IPS-NIHi11 (cell line): ENCODE data around the gene HOXD9.

ENCODE experiments used
- DNase-seq: peaks from one replicate; pipeline ENCODE4 v3.0.0; 2012; ENCODE audit warnings: mixed read lengths, low spot score

Gene HOXD9

GRCh38 chr2:176098366-176099158 lies 24.0 kb upstream of the HOXD9 start:
- no peak for DNase-seq

DNA sequence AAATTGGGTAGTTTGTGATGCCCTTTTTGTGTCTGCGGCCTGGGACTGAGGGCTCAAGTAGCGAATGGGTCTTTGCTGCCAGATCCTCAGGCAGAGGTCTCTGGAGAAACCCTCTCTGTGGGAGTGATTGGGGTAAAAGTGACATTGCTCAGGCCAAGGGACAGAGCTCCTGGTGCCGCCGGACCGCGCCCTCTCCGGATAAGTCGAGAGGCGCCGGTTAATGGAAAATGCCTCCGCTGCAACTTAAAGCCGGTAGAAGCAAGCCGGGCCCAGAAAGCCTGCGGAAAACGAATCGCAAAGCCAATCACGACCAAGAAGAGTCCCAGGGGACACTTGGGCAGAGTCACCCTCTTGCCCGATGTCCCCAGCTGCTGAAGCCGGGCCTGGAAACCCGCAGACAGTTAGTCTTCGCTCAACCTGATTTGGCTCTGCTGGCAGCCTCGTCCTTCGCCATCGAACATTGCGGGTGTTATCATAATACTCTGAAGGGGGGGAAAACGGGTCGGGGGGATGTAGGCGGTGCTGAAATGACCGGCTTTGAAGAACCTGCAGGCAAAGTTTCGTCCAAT lies 23.3 kb upstream of the HOXD9 start:
- no peak for DNase-seq

- no peak for DNase-seq
Observed at GRCh38 chr2:176099728-176100546, 22.6 kb upstream of the HOXD9 start, which contains the start of gene HOXD12. Gene HOXD12 (plus strand): TSS chr2:176099795. CDS start chr2:176099802, 7 bp downstream.

- no peak for DNase-seq
Observed at GRCh38 chr2:176100547-176101140, 21.9 kb upstream of the HOXD9 start.

- no peak for DNase-seq
Observed at GRCh38 chr2:176101216-176101830, 21.2 kb upstream of the HOXD9 start.

- DNase-seq = no peak
Observed at GRCh38 chr2:176101842-176102241, 20.7 kb upstream of the HOXD9 start.

DNA sequence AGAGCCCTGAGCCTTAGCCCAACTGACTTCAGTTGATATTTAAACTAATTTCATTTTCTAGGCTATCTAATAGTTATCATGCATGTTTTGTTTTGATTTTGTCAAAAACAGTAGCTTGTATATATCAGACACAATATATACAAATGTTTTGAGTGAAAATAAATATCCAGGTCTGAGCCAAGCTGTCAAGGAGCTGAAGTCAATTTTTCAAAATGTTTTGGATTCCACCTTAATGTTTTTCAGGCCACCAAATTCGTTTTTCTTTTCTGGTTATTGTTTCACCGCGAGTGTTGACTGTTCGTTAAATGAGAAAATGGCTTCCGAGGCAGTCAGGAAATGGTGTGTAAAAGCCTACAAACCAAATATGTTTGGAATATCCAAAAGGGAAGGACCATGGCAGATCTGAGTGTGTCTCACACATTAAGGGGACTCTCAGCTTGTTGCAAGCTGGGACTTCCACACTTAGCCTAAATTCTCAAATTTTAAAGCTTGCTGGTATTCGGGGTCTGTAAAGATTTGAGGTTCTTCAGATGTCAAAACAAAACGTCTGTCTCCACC lies 20.1 kb upstream of the HOXD9 start:
- DNase-seq = no peak

DNA sequence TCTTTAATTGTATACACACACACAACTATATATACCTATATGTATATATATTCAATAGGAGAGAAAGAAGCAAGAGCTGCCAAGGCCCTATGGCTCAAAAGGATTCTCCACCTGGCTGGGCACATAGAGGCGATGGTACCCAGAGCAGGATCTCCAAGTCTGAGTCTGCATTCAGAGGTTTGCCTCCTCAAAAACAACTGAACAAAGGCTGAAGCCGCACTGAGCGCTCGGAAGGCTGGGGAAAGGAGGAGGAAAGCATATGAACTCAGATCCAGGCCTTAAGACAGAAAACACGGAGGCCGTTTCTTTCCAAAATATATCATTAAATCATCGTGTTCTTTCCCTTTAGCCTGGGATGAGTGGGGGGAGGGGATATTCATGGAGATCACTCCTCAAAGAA lies 19.3 kb upstream of the HOXD9 start:
- DNase-seq = no peak

DNA sequence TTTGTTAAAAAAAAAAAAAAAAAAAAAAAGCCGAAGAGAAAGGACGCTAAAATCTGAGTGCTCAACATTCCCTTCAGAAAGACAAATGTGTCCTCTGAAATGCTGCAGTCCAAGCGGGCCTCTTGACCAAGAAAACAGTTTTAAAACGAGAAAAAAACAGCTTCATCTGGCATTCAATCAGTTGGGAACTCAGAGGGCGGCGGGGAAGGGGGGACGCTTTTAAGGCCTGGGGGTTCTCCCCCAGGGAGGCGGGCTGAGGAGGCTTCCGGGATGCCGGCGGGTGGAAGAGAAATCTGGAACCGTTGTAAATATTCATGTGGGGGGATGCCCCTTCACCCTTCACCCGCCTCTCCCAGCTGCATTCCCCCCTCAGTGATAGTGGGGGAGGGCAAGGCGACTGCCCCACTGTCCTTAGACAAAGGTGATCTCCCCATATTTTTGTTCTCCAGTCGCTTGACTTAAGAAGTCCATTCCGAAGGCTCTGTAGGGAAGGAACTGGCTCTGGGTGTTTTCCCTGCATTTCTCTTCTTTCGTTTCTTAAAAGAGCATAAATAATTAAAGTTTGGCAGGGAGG lies 18.7 kb upstream of the HOXD9 start:
- no peak for DNase-seq

DNA sequence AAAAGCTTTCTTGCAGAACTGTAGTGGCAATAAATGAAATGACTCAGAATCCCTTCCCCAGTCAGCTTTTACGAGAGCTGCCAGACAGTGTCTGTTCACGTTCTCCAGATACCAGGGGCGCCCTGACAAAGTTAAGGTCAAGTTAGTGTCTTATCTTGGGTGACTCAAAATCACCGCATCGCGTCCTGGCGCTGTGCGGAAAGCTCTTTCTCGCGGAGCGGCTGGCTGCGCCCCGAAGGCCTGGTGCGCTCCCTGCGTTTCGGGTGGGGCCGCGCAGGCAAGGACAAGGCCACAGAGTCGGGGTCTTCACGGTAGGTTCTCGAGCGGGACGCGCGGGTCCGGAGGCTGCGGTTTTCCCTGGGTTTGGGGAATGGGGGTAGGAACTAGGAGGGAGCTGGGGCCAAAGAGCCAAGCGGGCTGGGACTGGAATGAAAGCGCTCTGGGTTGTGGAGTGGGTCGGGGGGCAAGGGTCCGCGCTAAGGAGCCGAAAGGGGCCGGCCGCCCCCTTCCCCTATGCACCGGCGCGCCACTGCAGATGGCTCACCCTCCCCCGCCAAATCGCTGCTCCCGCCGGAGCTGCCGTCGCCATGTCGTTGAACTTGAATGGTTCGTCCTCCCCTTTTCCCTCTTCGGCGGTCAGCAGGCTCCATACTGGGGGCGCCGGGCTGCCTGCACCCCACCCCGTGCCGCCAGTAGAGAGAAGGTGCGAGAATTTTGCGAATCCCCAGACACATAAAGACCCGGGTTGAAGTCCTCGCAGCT lies 18.0 kb upstream of the HOXD9 start:
- DNase-seq = no peak

GRCh38 chr2:176105078-176105729 lies 17.3 kb upstream of the HOXD9 start:
- no peak for DNase-seq

DNA sequence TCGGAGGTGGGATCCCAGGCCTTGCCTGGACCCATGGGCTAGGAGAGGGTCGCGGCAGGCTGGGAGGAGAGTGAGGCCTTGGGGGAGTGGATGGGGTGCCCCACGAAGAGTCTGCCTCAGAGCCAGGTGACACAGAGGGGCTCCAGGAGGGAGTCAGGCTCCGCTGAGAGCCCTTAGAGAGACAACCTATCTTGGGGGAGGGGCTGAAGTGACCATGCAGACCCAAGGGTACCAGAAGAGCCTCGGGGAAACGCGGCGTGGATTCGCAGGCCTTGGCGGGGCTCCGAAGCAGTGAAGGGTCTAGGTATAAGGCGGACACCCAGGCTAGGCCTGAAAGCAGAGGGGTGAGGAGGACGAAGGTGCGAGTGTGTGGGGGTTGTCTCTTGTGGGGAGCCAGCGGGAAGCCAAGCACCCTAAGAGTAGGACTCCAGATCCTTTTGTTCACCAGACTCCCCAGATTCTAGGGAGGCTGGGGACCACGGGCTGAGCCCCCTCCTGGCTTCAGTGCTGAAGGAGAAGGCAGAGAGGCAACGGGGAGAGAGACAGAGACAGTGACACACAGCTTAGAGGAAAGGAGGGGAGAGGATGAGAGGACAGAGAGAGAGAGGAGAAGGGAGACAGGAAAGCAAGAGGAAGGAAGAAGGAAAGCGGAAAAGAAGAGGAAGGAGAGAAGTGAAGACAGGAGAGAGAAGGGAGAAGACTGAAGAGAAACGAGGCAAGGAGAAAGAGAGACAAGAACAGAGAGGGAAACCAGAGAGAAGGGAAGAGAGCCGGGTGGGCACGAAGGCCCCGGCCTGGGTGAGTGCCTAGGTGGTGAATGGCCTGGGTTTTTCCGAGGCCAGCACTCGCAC lies 16.6 kb upstream of the HOXD9 start:
- DNase-seq = no peak

DNA sequence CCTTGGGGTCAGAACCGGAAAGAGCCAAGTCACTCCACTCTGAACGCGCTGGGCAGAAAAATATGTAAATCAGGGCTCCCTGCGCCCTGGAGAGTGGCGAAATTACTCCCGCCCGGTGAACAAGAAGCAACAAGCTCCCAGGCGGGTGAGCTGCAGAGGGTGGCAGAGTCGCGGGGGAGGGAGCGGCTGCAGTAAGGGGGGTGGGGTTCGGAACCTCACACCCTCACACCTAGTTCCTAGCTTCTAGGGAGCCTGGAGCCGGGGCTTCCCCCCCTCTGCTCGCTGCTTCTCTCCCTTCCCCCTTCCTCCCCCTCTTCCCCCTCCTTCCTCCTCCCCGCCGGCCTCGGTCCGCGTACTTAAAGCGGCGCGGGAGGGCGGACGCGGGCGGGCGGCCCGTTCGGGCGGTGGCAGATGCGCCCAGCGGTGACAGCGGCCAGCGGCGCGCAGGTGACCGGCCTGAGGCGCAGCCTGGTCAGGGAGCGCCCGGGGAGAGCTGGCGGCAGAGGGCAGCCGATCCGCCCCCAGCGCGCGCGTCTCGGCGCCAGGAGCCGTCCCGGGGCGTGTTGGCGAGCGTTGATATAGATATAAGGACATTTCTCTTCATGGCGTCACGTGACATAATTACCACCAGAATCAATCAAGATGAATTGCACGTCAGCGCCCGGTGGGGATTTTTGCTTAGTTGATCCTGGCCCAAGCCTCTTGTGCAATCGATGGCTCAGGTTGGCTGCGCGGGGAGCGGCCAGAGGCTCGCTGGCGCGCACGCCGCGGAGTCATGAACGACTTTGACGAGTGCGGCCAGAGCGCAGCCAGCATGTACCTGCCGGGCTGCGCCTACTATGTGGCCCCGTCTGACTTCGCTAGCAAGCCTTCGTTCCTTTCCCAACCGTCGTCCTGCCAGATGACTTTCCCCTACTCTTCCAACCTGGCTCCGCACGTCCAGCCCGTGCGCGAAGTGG lies 15.7 kb upstream of the HOXD9 start, which contains the start of gene HOXD11:
Gene HOXD11, plus strand, starts transcription at position 700 of the 959 bp plus-strand sequence. Its CDS starts 76 bp downstream, at position 776.
- no peak for DNase-seq

DNA sequence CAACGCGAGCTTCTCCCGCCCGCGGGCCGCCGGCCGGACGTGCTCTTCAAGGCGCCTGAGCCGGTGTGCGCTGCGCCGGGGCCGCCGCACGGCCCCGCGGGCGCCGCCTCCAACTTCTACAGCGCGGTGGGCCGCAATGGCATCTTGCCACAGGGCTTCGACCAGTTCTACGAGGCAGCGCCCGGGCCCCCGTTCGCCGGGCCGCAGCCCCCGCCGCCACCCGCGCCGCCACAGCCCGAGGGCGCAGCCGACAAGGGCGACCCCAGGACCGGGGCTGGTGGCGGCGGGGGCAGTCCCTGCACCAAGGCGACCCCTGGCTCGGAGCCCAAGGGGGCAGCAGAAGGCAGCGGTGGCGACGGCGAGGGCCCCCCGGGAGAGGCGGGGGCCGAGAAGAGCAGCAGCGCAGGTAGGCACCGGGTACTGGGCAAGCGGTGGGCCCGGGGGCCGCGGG lies 14.8 kb upstream of the HOXD9 start:
- DNase-seq = no peak

DNA sequence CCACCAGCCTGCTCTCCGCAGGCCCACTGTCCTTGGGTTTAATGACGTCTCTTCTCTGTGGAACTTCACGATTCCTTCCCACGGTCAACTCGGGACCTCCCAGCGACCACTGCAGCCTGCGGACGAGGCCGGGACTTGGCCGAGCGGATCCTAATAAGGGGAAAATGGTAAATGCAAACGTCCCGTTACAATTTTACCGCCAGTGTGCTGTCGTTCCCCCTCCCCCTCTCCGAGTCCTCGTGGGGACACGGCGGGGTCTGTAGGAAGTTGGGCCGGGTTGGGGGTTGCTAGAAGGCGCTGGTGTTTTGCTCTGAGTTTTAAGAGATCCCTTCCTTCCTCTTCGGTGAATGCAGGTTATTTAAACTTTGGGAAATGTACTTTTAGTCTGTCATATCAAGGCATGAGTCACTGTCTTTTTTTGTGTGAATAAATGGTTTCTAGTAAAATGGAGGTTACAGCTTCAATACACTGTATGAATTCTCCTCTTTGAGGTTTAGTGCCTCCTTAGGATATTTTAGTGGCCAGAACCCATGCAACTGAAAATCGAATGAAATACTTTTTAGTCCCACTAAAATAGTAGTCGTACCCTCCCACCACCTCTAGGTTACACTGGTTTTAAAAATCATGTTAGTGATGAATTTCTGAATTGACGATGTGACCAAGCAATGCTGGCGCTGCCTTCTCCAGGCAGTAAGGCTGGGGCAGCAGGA lies 13.2 kb upstream of the HOXD9 start:
- DNase-seq = no peak

- no peak for DNase-seq
Observed at GRCh38 chr2:176109946-176110345, 12.6 kb upstream of the HOXD9 start.
